GM23338 (cell line): Measurements from ENCODE around the gene FLNB. TPM values are rescaled to one million over a fixed set of nuclear protein-coding genes. Genes with fewer than 3 reads are reported as not detected.
A peak's percentile ranks its signal among the peaks of the same experiment; 100 is the strongest.

ENCODE experiments used
- ATAC-seq: fragments of 200-7000 bp; cut with Tn5 transposase; 3 replicates; pipeline ENCODE4 v1.9.1; 2020
- DNase-seq: peaks from one replicate; pipeline ENCODE4 v3.0.0-alpha.2; 2015; ENCODE audit warnings: low spot score
- H2AFZ ChIP-seq: fragments of 200-600 bp; sonication (generic); 2 replicates; pipeline ENCODE4 v1.8.0; 2016; ENCODE audit warnings: antibody characterized with exemption, mild to moderate bottlenecking, moderate library complexity
- H3F3A ChIP-seq: fragments of 200-600 bp; sonication (generic); replicated peaks from 2 replicates; pipeline ENCODE4 v1.8.0; 2017; ENCODE audit warnings: antibody characterized with exemption, mixed run types, low read depth
- H3K27ac ChIP-seq: fragments of 200-600 bp; sonication (generic); 2 replicates; pipeline ENCODE4 v1.6.1; 2016; ENCODE audit warnings: low read depth
- H3K27me3 ChIP-seq: fragments of 200-600 bp; sonication (generic); 2 replicates; pipeline ENCODE4 v1.8.0; 2016; ENCODE audit warnings: mild to moderate bottlenecking, mixed run types, moderate library complexity; ENCODE audit not compliant: insufficient read depth
- H3K36me3 ChIP-seq: fragments of 200-600 bp; sonication (generic); 2 replicates; pipeline ENCODE4 v1.8.0; 2016; ENCODE audit warnings: mild to moderate bottlenecking; ENCODE audit not compliant: insufficient read depth
- H3K4me1 ChIP-seq: fragments of 200-600 bp; sonication (generic); 2 replicates; pipeline ENCODE4 v1.8.0; 2016; ENCODE audit warnings: mild to moderate bottlenecking, moderate library complexity; ENCODE audit not compliant: insufficient read depth
- H3K4me2 ChIP-seq: fragments of 200-600 bp; sonication (generic); 2 replicates; pipeline ENCODE4 v1.7.1; 2017; ENCODE audit warnings: mixed run types
- H3K4me3 ChIP-seq: fragments of 200-600 bp; sonication (generic); 2 replicates; pipeline ENCODE4 v1.6.1; 2016; ENCODE audit warnings: mixed run types
- H3K79me2 ChIP-seq: fragments of 200-600 bp; sonication (generic); replicated peaks from 2 replicates; pipeline ENCODE4 v1.8.0; 2017; ENCODE audit warnings: mild to moderate bottlenecking; ENCODE audit not compliant: insufficient read depth
- H3K9me2 ChIP-seq: fragments of 200-600 bp; sonication (generic); 2 replicates; pipeline ENCODE4 v1.8.0; 2017; ENCODE audit not compliant: insufficient read depth
- H4K20me1 ChIP-seq: fragments of 200-600 bp; sonication (generic); replicated peaks from 2 replicates; pipeline ENCODE4 v1.8.0; 2017; ENCODE audit warnings: mild to moderate bottlenecking; ENCODE audit not compliant: insufficient read depth
- H3K27ac Mint-ChIP-seq: 2 replicates; pipeline ENCODE4 v1.8.0; 2020; ENCODE audit warnings: inconsistent platforms, mild to moderate bottlenecking, moderate library complexity, mixed read lengths
- H3K27me3 Mint-ChIP-seq: 3 replicates; pipeline ENCODE4 v1.8.0; 2022; ENCODE audit warnings: low read depth, mild to moderate bottlenecking, moderate library complexity, mixed read lengths, inconsistent platforms; ENCODE audit not compliant: insufficient read depth, poor library complexity
- H3K36me3 Mint-ChIP-seq: 3 replicates; pipeline ENCODE4 v1.8.0; 2021; ENCODE audit warnings: low read depth, mild to moderate bottlenecking, inconsistent platforms, moderate library complexity, mixed read lengths
- H3K4me1 Mint-ChIP-seq: 3 replicates; pipeline ENCODE4 v1.8.0; 2020; ENCODE audit warnings: mild to moderate bottlenecking, inconsistent platforms, mixed read lengths
- H3K4me3 Mint-ChIP-seq: 3 replicates; pipeline ENCODE4 v1.8.0; 2021; ENCODE audit warnings: moderate library complexity, mild to moderate bottlenecking, inconsistent platforms, mixed read lengths
- H3K9me3 Mint-ChIP-seq: 3 replicates; pipeline ENCODE4 v1.8.0; 2020; ENCODE audit warnings: moderate library complexity, mild to moderate bottlenecking, inconsistent platforms, mixed read lengths
- CREB1 ChIP-seq: fragments of 250-450 bp; sonication (Bioruptor Pico); IDR thresholded peaks from 2 replicates; pipeline ENCODE4 v1.5.0; 2020; ENCODE audit warnings: low read depth, mild to moderate bottlenecking, moderate library complexity
- NANOG ChIP-seq: IDR thresholded peaks from 2 replicates; pipeline ENCODE4 v1.6.1; 2016; ENCODE audit warnings: antibody characterized with exemption, borderline replicate concordance
- STAT1 ChIP-seq: IDR thresholded peaks from one replicate; pipeline ENCODE4 v1.6.1; 2016; ENCODE audit warnings: antibody characterized with exemption; ENCODE audit not compliant: unreplicated experiment
- ZNF114 ChIP-seq: fragments of 250-450 bp; sonication (Bioruptor Pico); IDR thresholded peaks from 2 replicates; pipeline ENCODE4 v1.5.0; 2020; ENCODE audit warnings: mild to moderate bottlenecking, moderate library complexity
- polyA plus RNA-seq: library from polyadenylated mRNA; unstranded; fragments of >200 nt; fragmentation: Nextera tagmentation; extraction: Ambion mirVana; gene quantifications from 2 replicates; pipeline ENCODE4 v1.2.1, GENCODE V29; 2016
- total RNA-seq: library from RNA; depleted of rRNA; stranded (reverse); fragments of >200 nt; shearing (Covaris generic); gene quantifications from 2 replicates; pipeline ENCODE4 v1.2.3, GENCODE V29; 2014
- TF ChIP-seq, protein P1 (sequence below), 2 experiments: fragments of 200-600 bp in 1 of 2; sonication (generic) in 1 of 2; conservative IDR thresholded peaks; 2 replicates each; pipeline versions ENCODE4 v1.5.1 to v1.6.1; 2016 to 2017; ENCODE audit warnings: antibody characterized with exemption in 2 of 2, low read depth in 2 of 2, mild to moderate bottlenecking in 2 of 2, moderate library complexity in 1 of 2
- TF ChIP-seq, protein P2 (sequence below): IDR thresholded peaks from one replicate; pipeline ENCODE4 v1.6.1; 2018; ENCODE audit warnings: antibody characterized with exemption; ENCODE audit not compliant: unreplicated experiment

FLNB gene
- total and polyA plus RNA-seq, 2 experiments from 2014 or later: 39.7 to 179 TPM

DNA sequence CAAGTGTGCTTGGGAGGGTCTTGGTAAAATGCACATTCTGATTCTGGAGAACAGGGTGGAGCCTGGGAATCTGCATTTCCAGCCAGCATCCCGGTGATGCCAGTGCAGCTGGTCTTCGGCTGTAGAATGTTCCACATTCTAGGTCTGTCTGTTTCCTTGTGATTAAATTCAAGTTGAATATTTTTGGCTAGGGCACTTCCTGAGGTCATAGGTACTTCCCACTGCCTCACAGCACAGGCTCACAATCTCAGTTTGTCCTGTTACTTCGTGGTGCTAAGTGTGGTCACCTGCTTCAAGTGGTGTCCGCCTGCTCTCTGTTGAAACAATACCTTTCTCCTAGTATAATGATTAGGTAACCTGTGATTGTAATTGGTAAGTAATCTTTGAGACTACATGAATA, 40.1 kb downstream of the FLNB start:
- Histone ChIP-seq H3K27me3 (no peaks in the 10 kb centered on the region), H3K79me2 (peaks cover 97% of the 10 kb centered on the region), H3K4me1 (peaks cover 50% of the 10 kb centered on the region), H3K4me2 (peak overlapping the region; percentile 20; the same call in 1 of the 2 replicates), H2AFZ (no peak overlapping the region), H3K36me3 (no peaks in the 10 kb centered on the region), H4K20me1 (peaks cover 4% of the 10 kb centered on the region; the same call in 1 of the 2 replicates), H3K27ac (peak overlapping the region; percentile 88), H3K9me2 (no peaks in the 10 kb centered on the region), H3K4me3 (no peak overlapping the region), H3F3A (no peaks in the 10 kb centered on the region)
- DNase-seq (no peak), ATAC-seq (peak; percentile 7)
- Mint-ChIP-seq H3K4me1 (peaks cover 63% of the 10 kb centered on the region), H3K27ac (peak overlapping the region; percentile 95), H3K27me3 (peaks cover 19% of the 10 kb centered on the region), H3K36me3 (no peaks in the 10 kb centered on the region), H3K9me3 (no peaks in the 10 kb centered on the region), H3K4me3 (no peak overlapping the region)
- TF ChIP-seq, protein P1, sequence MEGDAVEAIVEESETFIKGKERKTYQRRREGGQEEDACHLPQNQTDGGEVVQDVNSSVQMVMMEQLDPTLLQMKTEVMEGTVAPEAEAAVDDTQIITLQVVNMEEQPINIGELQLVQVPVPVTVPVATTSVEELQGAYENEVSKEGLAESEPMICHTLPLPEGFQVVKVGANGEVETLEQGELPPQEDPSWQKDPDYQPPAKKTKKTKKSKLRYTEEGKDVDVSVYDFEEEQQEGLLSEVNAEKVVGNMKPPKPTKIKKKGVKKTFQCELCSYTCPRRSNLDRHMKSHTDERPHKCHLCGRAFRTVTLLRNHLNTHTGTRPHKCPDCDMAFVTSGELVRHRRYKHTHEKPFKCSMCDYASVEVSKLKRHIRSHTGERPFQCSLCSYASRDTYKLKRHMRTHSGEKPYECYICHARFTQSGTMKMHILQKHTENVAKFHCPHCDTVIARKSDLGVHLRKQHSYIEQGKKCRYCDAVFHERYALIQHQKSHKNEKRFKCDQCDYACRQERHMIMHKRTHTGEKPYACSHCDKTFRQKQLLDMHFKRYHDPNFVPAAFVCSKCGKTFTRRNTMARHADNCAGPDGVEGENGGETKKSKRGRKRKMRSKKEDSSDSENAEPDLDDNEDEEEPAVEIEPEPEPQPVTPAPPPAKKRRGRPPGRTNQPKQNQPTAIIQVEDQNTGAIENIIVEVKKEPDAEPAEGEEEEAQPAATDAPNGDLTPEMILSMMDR (conservative IDR thresholded peaks at IDR 0.05; ENCODE audit: low read depth in 2 of 2): no peak
- TF ChIP-seq, protein P2, sequence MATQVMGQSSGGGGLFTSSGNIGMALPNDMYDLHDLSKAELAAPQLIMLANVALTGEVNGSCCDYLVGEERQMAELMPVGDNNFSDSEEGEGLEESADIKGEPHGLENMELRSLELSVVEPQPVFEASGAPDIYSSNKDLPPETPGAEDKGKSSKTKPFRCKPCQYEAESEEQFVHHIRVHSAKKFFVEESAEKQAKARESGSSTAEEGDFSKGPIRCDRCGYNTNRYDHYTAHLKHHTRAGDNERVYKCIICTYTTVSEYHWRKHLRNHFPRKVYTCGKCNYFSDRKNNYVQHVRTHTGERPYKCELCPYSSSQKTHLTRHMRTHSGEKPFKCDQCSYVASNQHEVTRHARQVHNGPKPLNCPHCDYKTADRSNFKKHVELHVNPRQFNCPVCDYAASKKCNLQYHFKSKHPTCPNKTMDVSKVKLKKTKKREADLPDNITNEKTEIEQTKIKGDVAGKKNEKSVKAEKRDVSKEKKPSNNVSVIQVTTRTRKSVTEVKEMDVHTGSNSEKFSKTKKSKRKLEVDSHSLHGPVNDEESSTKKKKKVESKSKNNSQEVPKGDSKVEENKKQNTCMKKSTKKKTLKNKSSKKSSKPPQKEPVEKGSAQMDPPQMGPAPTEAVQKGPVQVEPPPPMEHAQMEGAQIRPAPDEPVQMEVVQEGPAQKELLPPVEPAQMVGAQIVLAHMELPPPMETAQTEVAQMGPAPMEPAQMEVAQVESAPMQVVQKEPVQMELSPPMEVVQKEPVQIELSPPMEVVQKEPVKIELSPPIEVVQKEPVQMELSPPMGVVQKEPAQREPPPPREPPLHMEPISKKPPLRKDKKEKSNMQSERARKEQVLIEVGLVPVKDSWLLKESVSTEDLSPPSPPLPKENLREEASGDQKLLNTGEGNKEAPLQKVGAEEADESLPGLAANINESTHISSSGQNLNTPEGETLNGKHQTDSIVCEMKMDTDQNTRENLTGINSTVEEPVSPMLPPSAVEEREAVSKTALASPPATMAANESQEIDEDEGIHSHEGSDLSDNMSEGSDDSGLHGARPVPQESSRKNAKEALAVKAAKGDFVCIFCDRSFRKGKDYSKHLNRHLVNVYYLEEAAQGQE: no peak
- TF ChIP-seq NANOG: no peak

DNA sequence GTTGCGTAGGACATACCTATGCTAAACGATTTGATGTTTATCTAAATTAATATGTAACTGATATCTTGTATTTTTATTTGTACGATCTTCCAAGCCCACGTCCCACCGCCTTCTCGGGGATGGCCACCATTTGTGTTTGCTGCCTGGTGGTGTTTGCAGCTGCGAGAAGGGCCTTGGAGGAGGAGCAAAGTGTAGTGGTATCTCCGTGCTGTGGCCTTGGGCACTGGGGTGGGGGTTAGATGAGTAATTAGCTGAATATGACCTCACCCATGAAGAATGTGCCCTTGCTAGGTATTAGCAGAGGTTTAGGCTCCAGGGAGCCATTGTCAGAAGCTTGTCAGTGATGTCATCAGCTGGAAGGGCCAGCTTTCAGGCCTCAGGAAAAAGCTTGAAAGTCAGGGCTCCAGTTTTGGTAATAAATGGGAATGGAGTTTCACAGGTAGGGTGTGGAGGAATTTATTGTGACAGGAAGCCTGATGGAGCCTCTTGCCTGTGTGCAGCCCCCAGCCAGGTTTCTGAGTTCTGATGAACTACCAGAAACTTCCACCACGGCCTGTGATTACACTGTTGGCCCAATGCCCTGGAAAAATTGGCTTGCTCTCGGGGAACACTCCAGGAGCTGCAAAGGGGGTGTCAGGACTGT, 41.0 kb downstream of the FLNB start:
- H3K4me2 ChIP-seq: peak overlapping the region; percentile 56
- peak overlapping the region; percentile 88 for H3K27ac ChIP-seq
- peaks cover 16% of the 10 kb centered on the region for H3K27me3 Mint-ChIP-seq
- no peaks in the 10 kb centered on the region for H3K36me3 ChIP-seq
- H3K4me3 ChIP-seq: no peak overlapping the region
- no peaks in the 10 kb centered on the region for H3K27me3 ChIP-seq
- no peaks in the 10 kb centered on the region for H3F3A ChIP-seq
- H3K4me3 Mint-ChIP-seq: peak overlapping the region; percentile 3; the same call in 1 of the 3 replicates
- H3K36me3 Mint-ChIP-seq: no peaks in the 10 kb centered on the region
- H3K9me2 ChIP-seq: no peaks in the 10 kb centered on the region
- H2AFZ ChIP-seq: no peak overlapping the region
- peaks cover 8% of the 10 kb centered on the region; the same call in 1 of the 2 replicates for H4K20me1 ChIP-seq
- peaks cover 97% of the 10 kb centered on the region for H3K79me2 ChIP-seq
- no peak for TF ChIP-seq STAT1
- TF ChIP-seq CREB1 (CRISPR knock-in tag): peak; percentile 83
- no peak for TF ChIP-seq ZNF114 (CRISPR knock-in tag)
- ATAC-seq (peak; percentile 93), DNase-seq (peak; percentile 96)
- H3K4me1 ChIP-seq: peaks cover 43% of the 10 kb centered on the region
- no peaks in the 10 kb centered on the region for H3K9me3 Mint-ChIP-seq
- peak overlapping the region; percentile 95 for H3K27ac Mint-ChIP-seq
- peaks cover 58% of the 10 kb centered on the region for H3K4me1 Mint-ChIP-seq
